ENCODE measurements around the gene ZSCAN22.
A peak's percentile ranks its signal among the peaks of the same experiment; 100 is the strongest.

Gene ZSCAN22

GRCh38 chr19:58279925-58280316, 46.9 kb upstream of the ZSCAN22 start:
- Histone ChIP-seq H3K9me3 (no peaks in the 10 kb centered on the region), H3K36me3 (peaks cover 27% of the 10 kb centered on the region), H3K4me3 (ENCODE audit: low read depth, low read length) (peak overlapping the region; percentile 92), H3K4me1 (no peaks in the 10 kb centered on the region), H3K27me3 (no peaks in the 10 kb centered on the region)
- no peak for DNase-seq
- no peak for TF ChIP-seq CTCF (IDR thresholded peaks at IDR 0.05; ENCODE audit: low read depth, low read length)

- Histone ChIP-seq H3K36me3 (peaks cover 65% of the 10 kb centered on the region), H3K27me3 (no peaks in the 10 kb centered on the region), H3K9me3 (no peaks in the 10 kb centered on the region; the same call in 1 of the 2 replicates), H3K4me3 (ENCODE audit: low read depth, low read length) (no peak overlapping the region), H3K4me1 (no peaks in the 10 kb centered on the region)
- DNase-seq: no peak
- TF ChIP-seq CTCF (IDR thresholded peaks at IDR 0.05; ENCODE audit: low read depth, low read length): no peak
Observed at GRCh38 chr19:58284199-58284598, 42.6 kb upstream of the ZSCAN22 start.

GRCh38 chr19:58291943-58292342, 34.9 kb upstream of the ZSCAN22 start:
- H3K27me3 ChIP-seq: no peaks in the 10 kb centered on the region
- H3K4me3 ChIP-seq (ENCODE audit: low read depth, low read length): no peak overlapping the region
- H3K9me3 ChIP-seq: peaks cover 11% of the 10 kb centered on the region
- TF ChIP-seq CTCF (IDR thresholded peaks at IDR 0.05; ENCODE audit: low read depth, low read length): no peak
- DNase-seq: no peak
- peaks cover 93% of the 10 kb centered on the region for H3K36me3 ChIP-seq
- no peaks in the 10 kb centered on the region for H3K4me1 ChIP-seq

- no peaks in the 10 kb centered on the region for H3K27me3 ChIP-seq
- no peak for TF ChIP-seq CTCF (IDR thresholded peaks at IDR 0.05; ENCODE audit: low read depth, low read length)
- peaks cover 11% of the 10 kb centered on the region for H3K9me3 ChIP-seq
- H3K4me1 ChIP-seq: no peaks in the 10 kb centered on the region
- peaks cover 89% of the 10 kb centered on the region for H3K36me3 ChIP-seq
- no peak for DNase-seq
- no peak overlapping the region for H3K4me3 ChIP-seq (ENCODE audit: low read depth, low read length)
Observed at GRCh38 chr19:58294743-58295374, 31.9 kb upstream of the ZSCAN22 start.

- Histone ChIP-seq H3K4me1 (no peaks in the 10 kb centered on the region), H3K36me3 (peaks cover 92% of the 10 kb centered on the region), H3K4me3 (ENCODE audit: low read depth, low read length) (no peak overlapping the region), H3K9me3 (peaks cover 11% of the 10 kb centered on the region), H3K27me3 (no peaks in the 10 kb centered on the region)
- no peak for TF ChIP-seq CTCF (IDR thresholded peaks at IDR 0.05; ENCODE audit: low read depth, low read length)
- DNase-seq: no peak
Observed at GRCh38 chr19:58296104-58296503, 30.7 kb upstream of the ZSCAN22 start.

- no peaks in the 10 kb centered on the region for H3K9me3 ChIP-seq
- no peaks in the 10 kb centered on the region for H3K27me3 ChIP-seq
- H3K4me3 ChIP-seq (ENCODE audit: low read depth, low read length): no peak overlapping the region
- H3K4me1 ChIP-seq: no peaks in the 10 kb centered on the region
- no peak for DNase-seq
- TF ChIP-seq CTCF (IDR thresholded peaks at IDR 0.05; ENCODE audit: low read depth, low read length): no peak
- peaks cover 51% of the 10 kb centered on the region for H3K36me3 ChIP-seq
Observed at GRCh38 chr19:58300620-58301019, 26.2 kb upstream of the ZSCAN22 start.

Data from BE2C (cell line).